SU-DHL-6 (cell line): ENCODE measurements around the gene C2CD3.

Experiments used
- EZH2phosphoT487 ChIP-seq: fragments of 200-600 bp; sonication (generic), shearing (Covaris generic); conservative IDR thresholded peaks from 2 replicates; pipeline ENCODE4 v1.6.1; 2018; ENCODE audit warnings: mild to moderate bottlenecking, antibody characterized with exemption, low read length, moderate library complexity, mixed read lengths
- TF ChIP-seq, protein P1 (sequence below): fragments of 200-600 bp; sonication (generic); IDR thresholded peaks from one replicate; pipeline ENCODE4 v1.5.1; 2017; ENCODE audit warnings: antibody characterized with exemption, mild to moderate bottlenecking, low read length, moderate library complexity; ENCODE audit not compliant: insufficient read depth, poor library complexity, severe bottlenecking

DNA sequence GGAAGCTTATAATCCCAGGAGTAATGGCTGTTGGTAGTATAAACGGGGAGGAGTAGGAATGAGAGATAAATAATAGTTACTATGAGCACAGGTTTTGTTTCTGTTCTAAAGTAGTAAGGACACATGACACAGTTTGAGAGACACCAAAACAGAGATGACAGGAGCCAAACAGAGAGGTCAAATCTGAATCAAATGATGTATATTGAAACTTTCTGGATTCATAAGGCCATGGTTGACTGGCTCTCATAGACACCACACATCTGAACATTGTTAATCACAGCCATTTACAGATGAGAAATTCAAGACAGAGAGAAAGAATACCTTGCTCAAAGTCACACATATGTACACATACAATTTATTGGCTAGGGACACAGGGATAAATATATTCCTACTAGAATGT is 98.5 kb downstream of the C2CD3 start:
- TF ChIP-seq, protein P1, sequence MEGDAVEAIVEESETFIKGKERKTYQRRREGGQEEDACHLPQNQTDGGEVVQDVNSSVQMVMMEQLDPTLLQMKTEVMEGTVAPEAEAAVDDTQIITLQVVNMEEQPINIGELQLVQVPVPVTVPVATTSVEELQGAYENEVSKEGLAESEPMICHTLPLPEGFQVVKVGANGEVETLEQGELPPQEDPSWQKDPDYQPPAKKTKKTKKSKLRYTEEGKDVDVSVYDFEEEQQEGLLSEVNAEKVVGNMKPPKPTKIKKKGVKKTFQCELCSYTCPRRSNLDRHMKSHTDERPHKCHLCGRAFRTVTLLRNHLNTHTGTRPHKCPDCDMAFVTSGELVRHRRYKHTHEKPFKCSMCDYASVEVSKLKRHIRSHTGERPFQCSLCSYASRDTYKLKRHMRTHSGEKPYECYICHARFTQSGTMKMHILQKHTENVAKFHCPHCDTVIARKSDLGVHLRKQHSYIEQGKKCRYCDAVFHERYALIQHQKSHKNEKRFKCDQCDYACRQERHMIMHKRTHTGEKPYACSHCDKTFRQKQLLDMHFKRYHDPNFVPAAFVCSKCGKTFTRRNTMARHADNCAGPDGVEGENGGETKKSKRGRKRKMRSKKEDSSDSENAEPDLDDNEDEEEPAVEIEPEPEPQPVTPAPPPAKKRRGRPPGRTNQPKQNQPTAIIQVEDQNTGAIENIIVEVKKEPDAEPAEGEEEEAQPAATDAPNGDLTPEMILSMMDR: no peak
- TF ChIP-seq EZH2phosphoT487: no peak
